Psoas muscle (tissue), 8 donors: ENCODE measurements around the gene IGDCC3. TPM values are rescaled to one million over a fixed set of nuclear protein-coding genes. Genes with fewer than 3 reads are reported as not detected.

Experiments used
- ATAC-seq, 4 donors: fragments of 200-7000 bp; cut with Tn5 transposase; one replicate each; pipeline ENCODE4 v1.9.1; 2020; ENCODE audit warnings: moderate library complexity in 3 of 4, mild to moderate bottlenecking in 2 of 4
- DNase-seq, 2 donors: peaks; one replicate each; pipeline ENCODE4 v3.0.0-alpha.2; 2020
- H3K27ac ChIP-seq: fragments of 200-600 bp; one replicate; pipeline ENCODE4 v1.8.0; 2022
- H3K27me3 ChIP-seq, 3 donors: fragments of 200-600 bp in 1 of 3; one replicate each; pipeline versions ENCODE4 v1.6.1 to v1.8.0; 2013 to 2022; ENCODE audit warnings: low read length in 2 of 3, mild to moderate bottlenecking in 2 of 3, moderate library complexity in 1 of 3; ENCODE audit not compliant: insufficient read depth in 3 of 3
- H3K36me3 ChIP-seq, 2 donors: fragments of 200-600 bp in 1 of 2; one replicate each; pipeline versions ENCODE4 v1.6.1 to v1.8.0; 2013 to 2022; ENCODE audit warnings: low read depth in 1 of 2, mild to moderate bottlenecking in 1 of 2, moderate library complexity in 1 of 2; ENCODE audit not compliant: insufficient read depth in 1 of 2
- H3K4me1 ChIP-seq: fragments of 200-600 bp; one replicate; pipeline ENCODE4 v1.8.0; 2022
- H3K4me3 ChIP-seq: fragments of 200-600 bp; one replicate; pipeline ENCODE4 v1.8.0; 2022; ENCODE audit warnings: mild to moderate bottlenecking
- H3K9me3 ChIP-seq: fragments of 200-600 bp; one replicate; pipeline ENCODE4 v1.8.0; 2022
- CTCF ChIP-seq: fragments of 200-600 bp; IDR thresholded peaks from one replicate; pipeline ENCODE4 v1.8.0; 2022; ENCODE audit warnings: antibody characterized with exemption
- WGBS, 3 donors: extraction: QIAGEN DNeasy Blood & Tissue Kit; methylation state at CpG; one replicate each; pipeline versions ENCODE4 v1.1.6 to v1.1.7; 2013; 5-methylcytosine and 5-hydroxymethylcytosine counted together
- intact Hi-C, 2 donors: fragments of 100-400 bp; cut with DNase I; formaldehyde crosslinking; loops; one replicate each; pipeline versions ENCODE4 v1.11.0 to v1.14.2; 2022
- polyA plus RNA-seq, 3 donors: library from polyadenylated mRNA; stranded (reverse); fragments of 200-250 nt; gene quantifications; one replicate each; pipeline ENCODE4 v1.2.3, GENCODE V29; 2013
- total RNA-seq, 4 donors: library from RNA; stranded (reverse); fragmentation: NEBNext Ultra II Directional in 2 of 4; extraction: Animal tissue kit (Norgen Biotek cat#: 25700) in 2 of 4; gene quantifications; one replicate each; pipeline versions ENCODE4 v1.2.1 to v1.2.4, GENCODE V29; 2021 to 2023
- donor health status: healthy with polysubstance abuse.
- donor health status: DM: no; HTN: no; CAD: no; lungs with moderate emphysema.
- donor health status: Bipolar disorder and iron deficiency.
- donor health status: healthy.
- donor health status: DM: yes; HTN: yes; CAD: no.
- donor health status: DM: no; HTN: no; CAD: no.
- donor health status: DM: no; HTN: no; CAD: no.
- donor health status: DM: yes; HTN: yes; CAD: no.

IGDCC3 gene
- total and polyA plus RNA-seq, 7 donors, result not detected

- intact Hi-C loops, result loop anchor here in 1 of 2 donors (2.0 kb wide), 1 partner anchor 49 kb away; no protein-coding TSS in a partner anchor
- H3K4me3 ChIP-seq, result peak overlapping the region; percentile 85
- WGBS, 3 donors, result 15 to 22% (median 16%) methylated on average over 7 to 9 of the region's 9 CpGs
These were observed 1.8 kb downstream of the IGDCC3 start for GRCh38 chr15:65375871-65376607.

GRCh38 chr15:65374821-65375401 lies 2.9 kb downstream of the IGDCC3 start:
- 78 to 84% (median 79%) methylated on average over 14 of the region's 14 CpGs for WGBS, 3 donors
- Histone ChIP-seq H3K4me1 (peaks cover 8% of the 10 kb centered on the region), H3K36me3 (no peaks in the 10 kb centered on the region), H3K9me3 (no peaks in the 10 kb centered on the region), H3K27me3 (peaks cover 0 to 9% (median 6%) of the 10 kb centered on the region in 3 donors), H3K27ac (no peak overlapping the region), H3K4me3 (no peak overlapping the region)
- intact Hi-C loops, result loop anchor here in 1 of 2 donors (2.0 kb wide), 1 partner anchor 48 kb away; no protein-coding TSS in a partner anchor
- DNase-seq, result no peak
- no peak for TF ChIP-seq CTCF
- ATAC-seq, result no peak

More at GRCh38 chr15:65375871-65376607, 1.8 kb downstream of the IGDCC3 start:
- ATAC-seq, result no peak
- Histone ChIP-seq H3K27ac (no peak overlapping the region), H3K27me3 (peaks cover 0 to 9% (median 6%) of the 10 kb centered on the region in 3 donors), H3K36me3 (no peaks in the 10 kb centered on the region), H3K4me1 (peaks cover 8% of the 10 kb centered on the region), H3K9me3 (no peaks in the 10 kb centered on the region)
- no peak for DNase-seq
- no peak for TF ChIP-seq CTCF

- intact Hi-C loops, result loop anchor here in 1 of 2 donors (2.0 kb wide), 1 partner anchor 48 kb away; no protein-coding TSS in a partner anchor
- DNase-seq (no peak), ATAC-seq (no peak)
- Histone ChIP-seq H3K27me3 (peaks cover 0 to 9% (median 6%) of the 10 kb centered on the region in 3 donors), H3K36me3 (no peaks in the 10 kb centered on the region), H3K4me3 (no peak overlapping the region), H3K27ac (no peak overlapping the region), H3K9me3 (no peaks in the 10 kb centered on the region), H3K4me1 (peaks cover 8% of the 10 kb centered on the region)
- WGBS, 3 donors, result 95 to 97% (median 95%) methylated on average over 3 of the region's 3 CpGs
- no peak for TF ChIP-seq CTCF
These were observed 3.5 kb downstream of the IGDCC3 start for GRCh38 chr15:65374334-65374733.

GRCh38 chr15:65373163-65373651 lies 4.6 kb downstream of the IGDCC3 start:
- WGBS, 3 donors, result 66 to 74% (median 71%) methylated on average over 11 of the region's 11 CpGs
- DNase-seq (no peak), ATAC-seq (no peak)
- Histone ChIP-seq H3K4me1 (peaks cover 8% of the 10 kb centered on the region), H3K4me3 (no peak overlapping the region), H3K27ac (no peak overlapping the region), H3K36me3 (no peaks in the 10 kb centered on the region), H3K27me3 (peaks cover 0 to 9% (median 6%) of the 10 kb centered on the region in 3 donors), H3K9me3 (no peaks in the 10 kb centered on the region)
- intact Hi-C loops, result no loop called here
- no peak for TF ChIP-seq CTCF
